Fibroblast of skin of right quadriceps (primary cell): Measurements from ENCODE around the gene MAPKBP1.

ENCODE experiments used
- DNase-seq: peaks from one replicate; pipeline ENCODE4 v3.0.0-alpha.2; 2013

MAPKBP1 gene

GRCh38 chr15:41852736-41853590 is 78.7 kb downstream of the MAPKBP1 start:
- no peak for DNase-seq

- no peak for DNase-seq
Observed at GRCh38 chr15:41853831-41854230, 79.5 kb downstream of the MAPKBP1 start.

- DNase-seq: no peak
Observed at GRCh38 chr15:41854443-41854842, 80.2 kb downstream of the MAPKBP1 start.

GRCh38 chr15:41855261-41855961 is 81.1 kb downstream of the MAPKBP1 start:
- no peak for DNase-seq

- no peak for DNase-seq
Observed at GRCh38 chr15:41856262-41856661, 82.0 kb downstream of the MAPKBP1 start.

- no peak for DNase-seq
Observed at GRCh38 chr15:41856716-41857115, 82.4 kb downstream of the MAPKBP1 start.

GRCh38 chr15:41857316-41857715 is 83.0 kb downstream of the MAPKBP1 start:
- DNase-seq: no peak

GRCh38 chr15:41858756-41859155 is 84.5 kb downstream of the MAPKBP1 start:
- no peak for DNase-seq

GRCh38 chr15:41860049-41860828 is 86.0 kb downstream of the MAPKBP1 start:
- DNase-seq: no peak

GRCh38 chr15:41861736-41862356 is 87.6 kb downstream of the MAPKBP1 start:
- DNase-seq: no peak

GRCh38 chr15:41862515-41863116 is 88.3 kb downstream of the MAPKBP1 start:
- DNase-seq: no peak

GRCh38 chr15:41865490-41866055 is 91.3 kb downstream of the MAPKBP1 start:
- DNase-seq: no peak

GRCh38 chr15:41866263-41866703 is 92.0 kb downstream of the MAPKBP1 start:
- DNase-seq: no peak

- DNase-seq: no peak
Observed at GRCh38 chr15:41866872-41867579, 92.7 kb downstream of the MAPKBP1 start.

- no peak for DNase-seq
Observed at GRCh38 chr15:41868321-41868720, 94.0 kb downstream of the MAPKBP1 start.

- DNase-seq: no peak
Observed at GRCh38 chr15:41869770-41870688, 95.7 kb downstream of the MAPKBP1 start.

- peak; percentile 56 for DNase-seq
Observed at GRCh38 chr15:41870689-41871081, 96.4 kb downstream of the MAPKBP1 start.

- no peak for DNase-seq
Observed at GRCh38 chr15:41871175-41871905, 97.1 kb downstream of the MAPKBP1 start.

GRCh38 chr15:41872166-41872747 is 98.0 kb downstream of the MAPKBP1 start:
- no peak for DNase-seq
